ENCODE data around the gene TEPSIN. TPM values are rescaled to one million over a fixed set of nuclear protein-coding genes. Genes with fewer than 3 reads are reported as not detected.
"Not testable (repeated sequence)": the region's sequence is repeated elsewhere in the genome, so short reads cannot be mapped to it uniquely, and the experiment has no call there.

TEPSIN gene
- total RNA-seq, 4 donors from 2014 or later, result 61.2 to 336 (median 121) TPM

DNA sequence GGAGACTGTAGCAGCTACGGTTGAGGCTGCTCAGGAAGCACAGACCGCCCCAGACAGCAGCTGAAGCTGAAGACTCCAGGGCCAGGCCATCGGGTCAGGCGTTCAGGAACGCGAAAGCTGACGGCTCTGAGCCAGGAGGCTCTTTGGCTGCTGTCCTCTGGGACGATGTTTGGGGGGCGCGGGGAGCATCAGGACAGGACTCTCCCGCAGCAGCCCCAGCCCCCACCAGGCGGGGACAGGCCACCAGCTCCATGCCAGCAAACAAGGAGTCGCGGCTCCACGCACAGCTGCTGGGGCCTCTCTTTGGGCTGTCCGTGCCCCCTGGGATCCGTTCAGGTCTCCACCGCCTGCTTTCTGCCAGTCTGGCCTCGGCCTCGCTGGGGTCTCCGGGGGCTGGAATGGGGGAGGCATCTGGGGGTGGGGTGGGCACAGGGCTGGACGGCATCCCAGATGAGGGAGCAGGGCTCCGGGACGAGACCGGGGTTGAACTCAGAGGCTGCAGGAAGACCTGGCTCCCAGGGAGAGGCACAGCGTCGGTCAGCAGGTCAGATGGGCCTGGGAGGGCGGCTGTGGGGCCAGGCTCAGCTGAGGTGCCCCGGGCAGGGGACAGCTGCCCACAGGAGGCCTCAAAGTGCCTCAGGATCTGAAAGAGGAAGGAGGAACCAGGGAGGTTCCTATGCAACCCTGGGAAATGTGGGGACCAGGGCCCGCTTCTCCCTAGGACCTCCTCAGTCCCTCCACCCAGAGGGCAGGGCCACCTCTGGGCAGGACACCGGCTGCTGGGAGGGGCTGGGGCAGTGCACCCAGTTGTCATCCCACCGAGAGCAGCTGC lies 9.8 kb downstream of the TEPSIN start:
- H3K4me3 ChIP-seq, result no peak overlapping the region
- intact Hi-C loops (cut with DNase I; ENCODE audit: low total_unique reads) (no loop called here), in situ Hi-C loops (cut with MboI; ENCODE audit: low pct_ligation_motif_present in 1 of 4, low pct_unique_long_range_greater_than_20kb in 1 of 4, low sequenced_read_pairs in 3 of 4) (no loop called here)
- TF ChIP-seq POLR2AphosphoS5 (IDR thresholded peaks at IDR 0.05), result no peak
- no peak for TF ChIP-seq EP300 (IDR thresholded peaks at IDR 0.05; ENCODE audit: low read depth)
- no peak for TF ChIP-seq POLR2A (IDR thresholded peaks at IDR 0.05)
- TF ChIP-seq, protein P1, sequence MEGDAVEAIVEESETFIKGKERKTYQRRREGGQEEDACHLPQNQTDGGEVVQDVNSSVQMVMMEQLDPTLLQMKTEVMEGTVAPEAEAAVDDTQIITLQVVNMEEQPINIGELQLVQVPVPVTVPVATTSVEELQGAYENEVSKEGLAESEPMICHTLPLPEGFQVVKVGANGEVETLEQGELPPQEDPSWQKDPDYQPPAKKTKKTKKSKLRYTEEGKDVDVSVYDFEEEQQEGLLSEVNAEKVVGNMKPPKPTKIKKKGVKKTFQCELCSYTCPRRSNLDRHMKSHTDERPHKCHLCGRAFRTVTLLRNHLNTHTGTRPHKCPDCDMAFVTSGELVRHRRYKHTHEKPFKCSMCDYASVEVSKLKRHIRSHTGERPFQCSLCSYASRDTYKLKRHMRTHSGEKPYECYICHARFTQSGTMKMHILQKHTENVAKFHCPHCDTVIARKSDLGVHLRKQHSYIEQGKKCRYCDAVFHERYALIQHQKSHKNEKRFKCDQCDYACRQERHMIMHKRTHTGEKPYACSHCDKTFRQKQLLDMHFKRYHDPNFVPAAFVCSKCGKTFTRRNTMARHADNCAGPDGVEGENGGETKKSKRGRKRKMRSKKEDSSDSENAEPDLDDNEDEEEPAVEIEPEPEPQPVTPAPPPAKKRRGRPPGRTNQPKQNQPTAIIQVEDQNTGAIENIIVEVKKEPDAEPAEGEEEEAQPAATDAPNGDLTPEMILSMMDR (IDR thresholded peaks at IDR 0.05), result no peak
- DNase-seq, result no peak
- H3K36me3 ChIP-seq, result peaks cover 0 to 8% (median 0%) of the 10 kb centered on the region in 4 donors
- no peaks in the 10 kb centered on the region for H3K9me3 ChIP-seq
- WGBS, 2 donors (ENCODE audit: low coverage in 1 of 2), result 87% methylated on average over 26 of the region's 32 CpGs; no CpG with 5 or more reads in 1 of the 2 donors
- no peaks in the 10 kb centered on the region for H3K27me3 ChIP-seq
- no peak overlapping the region for H3K27ac ChIP-seq
- H3K4me1 ChIP-seq, result no peaks in the 10 kb centered on the region

GRCh38 chr17:81228420-81228819 lies 10.4 kb downstream of the TEPSIN start:
- no peaks in the 10 kb centered on the region for H3K27me3 ChIP-seq
- peaks cover 0 to 8% (median 0%) of the 10 kb centered on the region in 4 donors for H3K36me3 ChIP-seq
- DNase-seq, result no peak
- H3K4me3 ChIP-seq, result no peak overlapping the region
- in situ Hi-C loops (cut with MboI; ENCODE audit: low pct_ligation_motif_present in 1 of 4, low pct_unique_long_range_greater_than_20kb in 1 of 4, low sequenced_read_pairs in 3 of 4) (no loop called here), intact Hi-C loops (cut with DNase I; ENCODE audit: low total_unique reads) (no loop called here)
- WGBS, 2 donors (ENCODE audit: low coverage in 1 of 2), result 74 to 100% methylated on average over 3 to 9 of the region's 9 CpGs
- H3K4me1 ChIP-seq, result peaks cover 0 to 5% (median 5%) of the 10 kb centered on the region in 4 donors
- peak overlapping the region in 1 of 4 donors; percentile 18 for H3K27ac ChIP-seq
- no peak for TF ChIP-seq POLR2A (IDR thresholded peaks at IDR 0.05)
- TF ChIP-seq POLR2AphosphoS5 (IDR thresholded peaks at IDR 0.05), result no peak
- TF ChIP-seq, protein P1 (IDR thresholded peaks at IDR 0.05), result no peak
- no peak for TF ChIP-seq EP300 (IDR thresholded peaks at IDR 0.05; ENCODE audit: low read depth)
- H3K9me3 ChIP-seq, result no peaks in the 10 kb centered on the region

DNA sequence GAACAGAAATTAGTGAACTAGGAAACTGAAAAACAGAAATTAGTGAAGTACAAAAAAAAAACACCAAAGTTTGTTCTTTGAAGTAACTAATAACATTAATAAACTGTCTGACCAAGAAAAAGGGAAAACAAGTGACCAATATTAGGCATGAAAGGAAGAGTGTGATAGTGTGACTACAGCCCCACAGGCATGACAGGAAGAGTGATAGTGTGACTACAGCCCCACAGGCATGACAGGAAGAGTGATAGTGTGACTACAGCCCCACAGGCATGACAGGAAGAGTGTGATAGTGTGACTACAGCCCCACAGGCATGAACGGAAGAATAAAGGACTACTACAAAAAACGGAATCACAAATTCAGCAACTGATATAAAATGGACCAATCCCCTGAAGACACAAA lies 11.2 kb downstream of the TEPSIN start:
- in situ Hi-C loops (cut with MboI; ENCODE audit: low pct_ligation_motif_present in 1 of 4, low pct_unique_long_range_greater_than_20kb in 1 of 4, low sequenced_read_pairs in 3 of 4); intact Hi-C loops (cut with DNase I; ENCODE audit: low total_unique reads); H3K9me3 ChIP-seq; H3K27ac ChIP-seq; H3K36me3 ChIP-seq; DNase-seq; H3K4me1 ChIP-seq; H3K27me3 ChIP-seq; H3K4me3 ChIP-seq: not testable (repeated sequence)
- 63 to 71% methylated on average over 2 of the region's 2 CpGs for whole genome bisulfite sequencing, 2 donors (ENCODE audit: low coverage in 1 of 2)

- in situ Hi-C loops (cut with MboI; ENCODE audit: low pct_ligation_motif_present in 1 of 4, low pct_unique_long_range_greater_than_20kb in 1 of 4, low sequenced_read_pairs in 3 of 4), result no loop called here
Measured at GRCh38 chr17:81223762-81224130, 15.1 kb downstream of the TEPSIN start.

More at GRCh38 chr17:81223762-81224130, 15.1 kb downstream of the TEPSIN start:
- 21 to 26% methylated on average over 8 to 11 of the region's 11 CpGs for WGBS, 2 donors (ENCODE audit: low coverage in 1 of 2)
- Histone ChIP-seq H3K4me3 (peak overlapping the region in 3 of 4 donors; percentile 20 to 78 (median 32)), H3K9me3 (no peaks in the 10 kb centered on the region), H3K27me3 (no peaks in the 10 kb centered on the region), H3K36me3 (no peaks in the 10 kb centered on the region), H3K4me1 (peaks cover 9 to 23% (median 21%) of the 10 kb centered on the region in 4 donors), H3K27ac (peak overlapping the region; percentile 43 to 62 (median 61))
- no peak for TF ChIP-seq POLR2AphosphoS5 (IDR thresholded peaks at IDR 0.05)
- TF ChIP-seq EP300 (IDR thresholded peaks at IDR 0.05; ENCODE audit: low read depth), result no peak
- TF ChIP-seq, protein P1 (IDR thresholded peaks at IDR 0.05), result no peak
- TF ChIP-seq POLR2A (IDR thresholded peaks at IDR 0.05), result no peak
- peak; percentile 31 for DNase-seq
- intact Hi-C loops (cut with DNase I; ENCODE audit: low total_unique reads), result no loop called here

Measured in transverse colon (tissue), 4 donors.